ENCODE results near the gene EHBP1.

EHBP1 gene

GRCh38 chr2:63052411-63053080 lies 347.0 kb downstream of the EHBP1 start:
- DNase-seq (ENCODE audit: low spot score) = peak; percentile 17

- peak; percentile 13 for DNase-seq (ENCODE audit: low spot score)
Observed at GRCh38 chr2:63053081-63053888, 347.8 kb downstream of the EHBP1 start.

GRCh38 chr2:63053889-63054602 lies 348.5 kb downstream of the EHBP1 start:
- DNase-seq (ENCODE audit: low spot score) = peak; percentile 18

- no peak for DNase-seq (ENCODE audit: low spot score)
Observed at GRCh38 chr2:63054841-63055225, 349.3 kb downstream of the EHBP1 start.

GRCh38 chr2:63055226-63056106 lies 350.0 kb downstream of the EHBP1 start:
- no peak for DNase-seq (ENCODE audit: low spot score)

- DNase-seq (ENCODE audit: low spot score) = no peak
Observed at GRCh38 chr2:63056107-63057050, 350.9 kb downstream of the EHBP1 start.

DNA sequence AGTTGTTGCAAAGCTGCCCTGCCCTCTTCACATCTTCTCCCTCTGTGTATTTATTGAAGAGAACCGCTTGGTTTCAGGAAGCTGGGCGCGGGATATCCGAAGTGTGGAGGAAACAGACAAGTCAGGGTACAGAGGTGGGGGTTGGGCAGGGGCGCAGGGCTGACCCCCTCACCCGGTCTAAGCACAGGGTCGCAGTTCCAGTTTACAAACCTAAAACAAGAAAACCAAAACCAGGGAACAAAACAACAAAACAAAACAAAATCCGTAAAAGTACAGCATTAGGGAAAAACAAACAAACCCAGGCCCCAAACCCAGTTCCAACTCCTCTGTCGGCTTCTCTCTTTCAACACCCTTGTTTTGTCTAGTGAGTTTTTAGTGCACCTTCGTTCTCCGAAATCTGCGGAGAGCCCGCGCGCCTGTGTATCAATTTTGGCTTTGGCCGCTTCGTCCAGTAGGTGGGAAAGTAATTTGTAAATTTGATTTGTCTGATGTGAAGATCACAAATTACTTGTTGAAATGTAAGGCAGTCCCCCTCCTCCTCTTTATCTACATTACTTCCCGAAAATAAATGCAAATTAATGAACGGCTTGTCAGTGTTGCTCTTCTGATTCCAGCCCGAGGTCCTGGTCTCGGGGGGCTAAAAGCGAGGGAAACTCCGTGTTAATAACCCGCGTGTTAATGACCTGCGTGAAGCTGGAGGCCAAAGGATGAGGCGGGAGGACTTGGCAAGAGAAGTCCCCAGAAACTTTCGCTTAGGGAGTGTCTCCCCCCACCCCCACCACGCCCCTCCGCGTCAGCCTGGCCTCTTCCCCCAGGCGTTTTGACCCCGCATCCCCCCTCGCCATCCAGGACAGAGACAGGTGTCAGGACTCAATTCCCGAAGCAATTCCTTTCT lies 352.0 kb downstream of the EHBP1 start:
- no peak for DNase-seq (ENCODE audit: low spot score)

GRCh38 chr2:63058144-63058920 lies 352.8 kb downstream of the EHBP1 start:
- DNase-seq (ENCODE audit: low spot score) = no peak

DNA sequence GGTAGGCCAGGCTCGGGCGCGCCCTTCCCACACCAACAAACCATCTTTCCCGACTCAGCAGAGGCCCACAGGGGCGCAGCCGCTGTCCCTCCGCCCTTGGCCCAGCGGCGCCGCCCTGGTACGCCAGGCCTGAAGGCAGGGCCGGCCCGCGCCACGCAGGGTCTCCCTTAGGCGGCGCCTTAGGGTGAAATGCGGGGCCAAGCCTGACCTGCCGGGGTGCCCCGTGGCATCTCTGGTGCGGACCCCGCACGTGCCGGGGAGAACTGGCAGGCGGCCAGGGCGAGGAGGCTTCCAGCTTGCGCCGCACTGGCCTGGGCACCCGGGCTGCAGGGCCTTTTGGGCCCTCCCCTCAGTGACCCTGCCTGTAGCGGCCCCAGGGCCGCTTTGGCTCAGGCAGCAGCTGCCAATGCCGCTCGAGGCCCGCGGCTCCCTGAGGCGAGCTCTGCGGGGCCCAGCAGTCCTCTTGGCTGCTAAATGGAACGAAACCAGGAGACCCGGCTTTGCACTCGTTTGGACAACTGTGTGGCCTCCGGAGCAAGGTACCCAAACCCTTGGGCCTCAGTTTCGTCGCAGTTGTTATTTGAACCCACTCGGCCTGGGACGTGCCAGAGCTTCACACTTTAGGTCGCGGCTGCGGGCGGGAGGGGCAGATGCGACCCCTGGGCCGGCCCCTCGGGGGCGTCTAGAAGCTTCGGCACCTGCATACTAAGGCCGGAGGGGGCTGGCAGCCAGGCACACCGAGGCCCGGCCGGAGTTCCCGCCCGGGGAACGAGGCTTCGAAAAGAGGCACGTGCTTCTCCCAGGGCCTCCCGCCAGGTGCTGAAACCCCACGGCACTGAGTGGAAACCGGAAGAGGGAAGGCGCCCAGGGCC lies 353.6 kb downstream of the EHBP1 start:
- no peak for DNase-seq (ENCODE audit: low spot score)

GRCh38 chr2:63059793-63060471 lies 354.4 kb downstream of the EHBP1 start:
- DNase-seq (ENCODE audit: low spot score) = peak; percentile 15

DNA sequence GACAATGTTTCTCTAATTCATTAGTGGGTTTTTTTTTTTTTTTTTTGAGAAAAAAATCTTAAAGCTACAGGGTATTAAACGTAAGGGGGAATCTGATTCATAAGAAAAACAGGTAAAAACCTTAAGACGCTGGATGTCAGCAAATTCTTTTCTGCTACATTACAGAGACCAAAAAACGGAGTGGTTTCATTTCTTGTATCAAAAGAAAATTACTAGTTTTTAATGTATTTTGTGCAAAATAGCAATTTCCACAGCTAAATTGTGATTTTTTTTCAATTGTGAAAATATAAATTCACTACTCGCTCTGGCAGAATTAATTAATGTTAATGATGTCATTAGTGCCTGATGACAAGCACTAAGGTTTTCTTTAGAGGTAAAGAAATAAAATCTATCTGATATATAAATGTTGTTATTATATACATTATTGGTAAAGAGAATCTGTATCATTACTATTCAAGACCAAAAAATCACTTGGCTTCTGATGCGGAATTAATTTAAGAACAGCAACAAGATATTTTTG lies 355.0 kb downstream of the EHBP1 start:
- no peak for DNase-seq (ENCODE audit: low spot score)

DNA sequence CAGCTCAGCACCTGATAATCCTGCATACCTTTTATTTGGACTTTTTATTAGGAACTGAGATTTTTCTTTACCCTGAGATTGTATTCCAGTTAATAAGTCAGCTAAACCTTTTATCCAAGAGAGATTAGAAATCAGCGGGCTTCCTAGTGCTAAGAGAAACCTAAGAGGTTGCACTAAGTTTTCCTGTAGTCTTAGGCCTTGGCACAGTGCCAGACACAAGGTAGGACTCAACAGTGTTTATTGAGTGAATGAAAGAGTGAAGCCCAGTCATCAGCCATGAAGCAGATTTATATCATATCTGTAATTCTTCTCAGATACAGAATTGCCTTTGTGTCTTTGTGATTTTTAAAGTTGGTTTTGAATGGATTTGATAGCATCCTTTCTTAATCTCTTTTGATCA lies 358.7 kb downstream of the EHBP1 start:
- no peak for DNase-seq (ENCODE audit: low spot score)

GRCh38 chr2:63064661-63065060 lies 359.1 kb downstream of the EHBP1 start:
- DNase-seq (ENCODE audit: low spot score) = no peak

- DNase-seq (ENCODE audit: low spot score) = no peak
Observed at GRCh38 chr2:63066265-63066664, 360.8 kb downstream of the EHBP1 start.

- no peak for DNase-seq (ENCODE audit: low spot score)
Observed at GRCh38 chr2:63066838-63067237, 361.3 kb downstream of the EHBP1 start.

- DNase-seq (ENCODE audit: low spot score) = no peak
Observed at GRCh38 chr2:63071664-63072063, 366.2 kb downstream of the EHBP1 start.

- DNase-seq (ENCODE audit: low spot score) = no peak
Observed at GRCh38 chr2:63073994-63074393, 368.5 kb downstream of the EHBP1 start.
